CD4-positive, alpha-beta memory T cell (primary cell): ENCODE results near the gene FAM241A. TPM values are rescaled to one million over a fixed set of nuclear protein-coding genes. Genes with fewer than 3 reads are reported as not detected.
"Not testable (repeated sequence)": the region's sequence is repeated elsewhere in the genome, so short reads cannot be mapped to it uniquely, and the experiment has no call there.

Experiments used
- CTCF ChIA-PET: fragments of 350-600 bp; sonication (Branson Sonifier 250); formaldehyde crosslinking; loops from one replicate; lab custom pipeline; 2021; ENCODE audit warnings: inconsistent platforms; ENCODE audit not compliant: partially characterized antibody; lab: Charles Lee
- POLR2A ChIA-PET: fragments of 350-600 bp; sonication (Branson Sonifier 250); formaldehyde crosslinking; loops from one replicate; lab custom pipeline; 2021; ENCODE audit not compliant: partially characterized antibody; lab: Charles Lee
- DNase-seq, 5 donors: peaks; one replicate each; pipeline versions ENCODE4 v3.0.0 to v3.0.0-alpha.2; 2020 to 2022; ENCODE audit warnings: mixed read lengths in 1 of 5
- H3K27ac ChIP-seq: one replicate; pipeline ENCODE4 v1.7.0; 2013; ENCODE audit warnings: low read depth, low read length
- H3K27me3 ChIP-seq: 2 replicates; pipeline ENCODE4 v1.7.0; 2013; ENCODE audit warnings: mild to moderate bottlenecking, low read length, moderate library complexity; ENCODE audit not compliant: insufficient read depth
- H3K36me3 ChIP-seq: 2 replicates; pipeline ENCODE4 v1.7.0; 2013; ENCODE audit warnings: mild to moderate bottlenecking, low read length, moderate library complexity; ENCODE audit not compliant: insufficient read depth
- H3K4me1 ChIP-seq: 2 replicates; pipeline ENCODE4 v1.7.0; 2013; ENCODE audit warnings: mild to moderate bottlenecking, low read length, moderate library complexity; ENCODE audit not compliant: insufficient read depth
- H3K4me3 ChIP-seq, 2 donors: one replicate each; pipeline ENCODE4 v1.7.0; 2013; ENCODE audit warnings: low read length in 2 of 2, mild to moderate bottlenecking in 1 of 2
- H3K9me3 ChIP-seq, 2 donors: one replicate each; pipeline ENCODE4 v1.7.0; 2013; ENCODE audit warnings: low read length in 2 of 2, control low read depth in 1 of 2; ENCODE audit not compliant: control insufficient read depth in 1 of 2
- H3K27ac Mint-ChIP-seq, 7 donors: one replicate each; pipeline ENCODE4 v1.8.0; 2020 to 2021; ENCODE audit warnings: mixed read lengths in 7 of 7, mild to moderate bottlenecking in 6 of 7, inconsistent platforms in 3 of 7, moderate library complexity in 3 of 7
- H3K27me3 Mint-ChIP-seq, 2 donors: one replicate each; pipeline ENCODE4 v1.8.0; 2020 to 2021; ENCODE audit warnings: mixed read lengths in 2 of 2
- H3K36me3 Mint-ChIP-seq, 2 donors: one replicate each; pipeline ENCODE4 v1.8.0; 2020 to 2021; ENCODE audit warnings: mixed read lengths in 2 of 2, inconsistent platforms in 1 of 2, mild to moderate bottlenecking in 1 of 2
- H3K4me1 Mint-ChIP-seq, 4 donors: one replicate each; pipeline ENCODE4 v1.8.0; 2020 to 2021; ENCODE audit warnings: mixed read lengths in 4 of 4, mild to moderate bottlenecking in 1 of 4
- H3K4me3 Mint-ChIP-seq, 8 donors: one replicate each; pipeline ENCODE4 v1.8.0; 2020 to 2021; ENCODE audit warnings: mixed read lengths in 8 of 8, mild to moderate bottlenecking in 7 of 8, moderate library complexity in 6 of 8, inconsistent platforms in 3 of 8
- H3K9me3 Mint-ChIP-seq, 8 donors: one replicate each; pipeline ENCODE4 v1.8.0; 2020 to 2021; ENCODE audit warnings: mixed read lengths in 8 of 8, mild to moderate bottlenecking in 5 of 8, inconsistent platforms in 3 of 8, moderate library complexity in 1 of 8
- intact Hi-C: fragments of 100-400 bp; cut with micrococcal nuclease; formaldehyde crosslinking; loops from one replicate; pipeline ENCODE4 v1.15.1; 2023
- polyA plus RNA-seq, 2 donors: library from polyadenylated mRNA; unstranded; fragments of 300-500 nt; fragmentation: Illumina TruSeq; gene quantifications; one replicate each; pipeline ENCODE4 v1.2.3, GENCODE V29; 2021
- total RNA-seq, 2 experiments: library from RNA; stranded (reverse); gene quantifications; one replicate each; pipeline ENCODE4 v1.2.3, GENCODE V29; 2021

Gene FAM241A
- total and polyA plus RNA-seq, 4 experiments from 2014 or later: 2.7 to 4.7 (median 3.4) TPM

DNA sequence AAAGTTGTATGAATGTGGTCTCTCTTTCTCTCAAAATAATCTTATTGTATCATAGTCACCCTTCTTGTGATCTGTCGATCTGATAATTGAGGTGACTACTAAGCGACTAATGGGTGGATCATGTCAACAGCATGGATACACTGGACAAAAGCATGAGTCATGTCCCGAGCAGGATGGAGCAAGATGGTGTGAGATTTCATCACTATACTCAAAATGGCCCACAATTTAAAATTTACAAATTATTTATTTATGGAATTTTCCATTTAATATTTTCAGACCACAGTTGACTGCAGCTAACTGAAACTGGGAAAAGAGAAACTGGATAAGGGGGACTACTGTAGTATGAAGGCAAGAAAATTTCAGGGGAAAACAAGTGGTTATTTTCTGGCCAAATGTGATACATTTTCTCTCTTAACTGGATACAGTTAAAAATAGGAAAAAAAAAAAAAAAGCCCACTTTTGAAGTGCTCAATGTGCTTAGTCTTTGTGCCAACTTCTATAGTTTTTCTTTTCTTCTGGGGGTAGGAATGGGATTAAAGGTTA lies 25.3 kb downstream of the FAM241A start:
- no peaks in the 10 kb centered on the region for H3K36me3 ChIP-seq
- no peaks in the 10 kb centered on the region for H3K9me3 Mint-ChIP-seq
- peaks cover 3 to 6% of the 10 kb centered on the region in 2 donors for H3K36me3 Mint-ChIP-seq
- no peak overlapping the region for H3K27ac ChIP-seq
- peak in 1 of 5 donors; percentile 40 for DNase-seq
- H3K4me1 Mint-ChIP-seq: peaks cover 17 to 46% (median 31%) of the 10 kb centered on the region in 4 donors
- no peak overlapping the region for H3K4me3 ChIP-seq
- ChIA-PET CTCF (no interaction called here), POLR2A (no interaction called here)
- H3K27ac Mint-ChIP-seq: peak overlapping the region in 1 of 7 donors; percentile 48
- H3K27me3 Mint-ChIP-seq: no peaks in the 10 kb centered on the region
- intact Hi-C loops: no loop called here
- peak overlapping the region in 4 of 8 donors; percentile 9 to 55 (median 34) for H3K4me3 Mint-ChIP-seq
- H3K4me1 ChIP-seq: peaks cover 48% of the 10 kb centered on the region
- no peaks in the 10 kb centered on the region for H3K9me3 ChIP-seq
- H3K27me3 ChIP-seq: no peaks in the 10 kb centered on the region

DNA sequence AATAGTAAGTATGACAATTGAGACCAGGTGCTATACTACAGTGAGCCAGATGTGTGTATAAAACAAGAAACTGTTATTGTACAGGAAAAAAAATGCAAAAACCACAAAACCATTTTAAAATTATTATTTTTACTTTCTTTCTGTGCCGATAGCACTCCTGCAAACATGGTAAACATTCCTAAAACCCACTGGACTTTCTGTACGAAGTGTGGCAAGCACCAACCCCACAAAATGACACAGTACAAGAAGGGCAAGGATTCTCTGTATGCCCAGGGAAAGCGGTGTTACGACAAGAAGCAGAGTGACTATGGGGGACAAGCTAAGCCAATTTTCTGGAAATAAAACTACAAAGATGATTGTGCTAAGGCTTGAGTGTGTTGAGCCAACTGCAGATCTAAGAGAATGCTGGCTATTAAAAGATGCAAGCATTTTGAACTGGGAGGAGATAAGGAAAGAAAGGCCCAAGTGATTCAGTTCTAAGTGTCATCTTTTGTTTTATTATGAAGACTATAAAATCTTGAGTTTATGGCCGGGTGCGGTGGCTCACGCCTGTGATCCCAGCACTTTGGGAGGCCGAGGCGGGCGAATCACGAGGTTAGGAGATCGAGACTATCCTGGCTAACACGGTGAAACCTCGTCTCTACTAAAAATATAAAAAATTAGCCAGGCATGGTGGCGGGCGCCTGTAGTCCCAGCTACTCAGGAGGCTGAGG lies 26.0 kb downstream of the FAM241A start:
- POLR2A ChIA-PET: interaction anchor here (0.6 kb wide), 1 partner anchor 15 kb away, joined by 3 read pairs; no protein-coding TSS in a partner anchor
- Mint-ChIP-seq H3K4me1 (peaks cover 16 to 44% (median 30%) of the 10 kb centered on the region in 4 donors), H3K27ac (peak overlapping the region in 3 of 7 donors; percentile 11 to 24 (median 12)), H3K4me3 (peak overlapping the region in 7 of 8 donors; percentile 11 to 68 (median 55))
- H3K27me3 Mint-ChIP-seq, H3K4me3 ChIP-seq, intact Hi-C loops, CTCF ChIA-PET, H3K9me3 ChIP-seq, H3K27me3 ChIP-seq, DNase-seq, H3K27ac ChIP-seq, H3K36me3 ChIP-seq, H3K36me3 Mint-ChIP-seq, H3K9me3 Mint-ChIP-seq: not testable (repeated sequence)
- H3K4me1 ChIP-seq: peaks cover 53% of the 10 kb centered on the region

DNA sequence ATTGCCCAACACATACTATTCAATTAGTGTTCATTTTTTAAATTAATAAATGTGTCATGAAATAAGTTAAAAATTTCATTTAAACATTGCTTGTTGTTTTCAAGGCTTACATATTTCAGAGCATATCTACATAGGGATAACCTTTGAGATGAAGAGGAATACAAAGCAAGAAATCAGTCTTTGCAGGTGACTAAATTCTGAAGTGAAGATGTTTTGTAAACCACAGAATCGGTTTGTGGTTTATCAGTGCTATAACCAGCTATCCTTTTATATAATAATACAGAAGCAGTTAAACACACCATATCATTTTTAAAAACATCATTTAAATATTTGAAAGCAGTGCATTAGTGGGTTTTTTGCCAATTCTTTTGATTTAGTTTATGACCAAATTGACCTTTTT lies 26.9 kb downstream of the FAM241A start:
- Histone ChIP-seq H3K27ac (no peak overlapping the region), H3K4me3 (no peak overlapping the region), H3K36me3 (no peaks in the 10 kb centered on the region), H3K27me3 (no peaks in the 10 kb centered on the region), H3K9me3 (no peaks in the 10 kb centered on the region), H3K4me1 (peaks cover 59% of the 10 kb centered on the region)
- ChIA-PET POLR2A (no interaction called here), CTCF (no interaction called here)
- peak overlapping the region in 1 of 7 donors; percentile 24 for H3K27ac Mint-ChIP-seq
- H3K4me3 Mint-ChIP-seq: peak overlapping the region in 2 of 8 donors; percentile 36 to 38
- H3K4me1 Mint-ChIP-seq: peaks cover 17 to 45% (median 32%) of the 10 kb centered on the region in 4 donors
- DNase-seq: no peak
- no peaks in the 10 kb centered on the region for H3K27me3 Mint-ChIP-seq
- H3K9me3 Mint-ChIP-seq: no peaks in the 10 kb centered on the region
- H3K36me3 Mint-ChIP-seq: peaks cover 3 to 6% of the 10 kb centered on the region in 2 donors
- intact Hi-C loops: no loop called here

DNA sequence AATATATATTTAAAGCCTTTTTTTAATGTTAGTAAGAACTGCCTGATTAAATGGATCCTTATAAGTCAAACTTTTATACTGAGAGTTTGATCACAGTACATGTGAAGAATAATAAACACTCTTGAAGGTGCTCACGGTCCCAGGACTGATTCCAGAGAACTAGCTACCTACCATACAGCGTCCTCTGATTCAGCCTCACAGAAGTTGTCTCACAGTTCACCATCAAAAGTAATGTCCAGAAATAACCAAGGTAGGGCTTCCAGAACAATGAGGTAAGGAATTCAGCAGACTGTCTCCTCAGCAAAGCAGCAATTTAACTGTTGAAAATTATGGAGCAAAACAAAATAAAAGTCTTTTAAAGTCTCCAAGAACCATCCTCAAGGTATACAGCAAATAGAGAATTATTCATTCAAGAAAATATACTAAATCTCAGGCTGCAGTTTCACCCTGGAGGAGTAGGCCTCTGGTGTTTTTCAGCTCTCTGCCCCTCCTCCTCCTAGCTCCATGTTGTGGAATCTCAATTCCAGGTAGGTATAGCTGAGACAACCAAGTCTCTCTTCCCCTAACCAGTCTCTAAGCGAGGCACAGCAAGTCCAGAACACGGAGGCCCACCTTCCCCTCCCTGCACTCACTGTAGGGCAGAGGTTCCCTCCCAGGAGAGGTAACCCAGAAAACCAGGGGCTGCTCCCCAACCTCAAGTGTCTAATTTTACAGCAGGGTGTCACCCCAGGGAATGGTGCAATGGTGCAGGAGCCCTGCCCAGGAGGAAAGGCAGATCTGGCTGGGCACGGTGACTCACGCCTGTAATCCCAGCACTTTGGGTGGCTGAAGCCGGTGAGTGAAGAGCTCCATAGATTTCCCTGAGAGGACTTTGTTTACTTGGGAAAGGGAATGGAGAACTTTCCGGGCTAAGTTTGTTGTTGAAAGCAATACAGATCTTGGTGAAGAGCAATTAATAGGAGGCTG lies 28.6 kb downstream of the FAM241A start:
- peaks cover 47% of the 10 kb centered on the region for H3K4me1 ChIP-seq
- no peak overlapping the region for H3K4me3 ChIP-seq
- peaks cover 0 to 3% (median 0%) of the 10 kb centered on the region in 8 donors for H3K9me3 Mint-ChIP-seq
- no peaks in the 10 kb centered on the region for H3K36me3 ChIP-seq
- H3K4me3 Mint-ChIP-seq: no peak overlapping the region
- ChIA-PET POLR2A (interaction anchor here (1.7 kb wide), 1 partner anchor 28 kb away, joined by 7 read pairs; the partner anchor contains the start of gene FAM241A), CTCF (no interaction called here)
- intact Hi-C loops: no loop called here
- H3K27me3 ChIP-seq: no peaks in the 10 kb centered on the region
- H3K4me1 Mint-ChIP-seq: peaks cover 15 to 38% (median 27%) of the 10 kb centered on the region in 4 donors
- no peaks in the 10 kb centered on the region for H3K9me3 ChIP-seq
- peaks cover 8 to 9% of the 10 kb centered on the region in 2 donors for H3K36me3 Mint-ChIP-seq
- no peak for DNase-seq
- H3K27ac ChIP-seq: no peak overlapping the region
- no peaks in the 10 kb centered on the region for H3K27me3 Mint-ChIP-seq
- H3K27ac Mint-ChIP-seq: peak overlapping the region in 1 of 7 donors; percentile 43

DNA sequence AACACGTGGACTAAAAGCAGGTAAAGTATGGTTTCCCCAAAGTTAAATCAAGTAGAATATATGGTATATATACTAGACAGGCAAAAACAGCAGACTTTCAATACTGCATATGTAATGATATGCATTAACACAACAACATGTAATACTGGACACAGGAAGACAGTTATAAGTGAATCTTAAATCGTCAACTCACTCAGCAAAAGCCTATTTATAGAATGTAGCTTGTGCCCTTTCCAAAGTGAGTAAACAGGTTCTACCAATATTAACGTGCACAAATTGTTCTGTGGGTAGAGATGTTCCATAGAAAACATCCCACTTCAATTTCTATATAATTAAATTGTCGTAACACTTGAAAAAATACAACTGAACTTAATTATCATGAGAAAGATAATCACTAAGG lies 30.6 kb downstream of the FAM241A start:
- ChIA-PET POLR2A (interaction anchor here (1.1 kb wide), 1 partner anchor 1461 kb away, joined by 3 read pairs; no protein-coding TSS in a partner anchor), CTCF (no interaction called here)
- peak overlapping the region in 1 of 7 donors; percentile 22 for H3K27ac Mint-ChIP-seq
- H3K27me3 Mint-ChIP-seq: no peaks in the 10 kb centered on the region
- H3K4me1 Mint-ChIP-seq: peaks cover 14 to 27% (median 20%) of the 10 kb centered on the region in 4 donors
- H3K4me3 ChIP-seq: no peak overlapping the region
- no peaks in the 10 kb centered on the region for H3K27me3 ChIP-seq
- no peak overlapping the region for H3K27ac ChIP-seq
- H3K4me1 ChIP-seq: peaks cover 38% of the 10 kb centered on the region
- no peaks in the 10 kb centered on the region for H3K9me3 ChIP-seq
- peaks cover 0 to 3% (median 0%) of the 10 kb centered on the region in 8 donors for H3K9me3 Mint-ChIP-seq
- H3K36me3 ChIP-seq: no peaks in the 10 kb centered on the region
- intact Hi-C loops: no loop called here
- H3K36me3 Mint-ChIP-seq: peaks cover 8 to 9% of the 10 kb centered on the region in 2 donors
- DNase-seq: no peak
- no peak overlapping the region for H3K4me3 Mint-ChIP-seq

DNA sequence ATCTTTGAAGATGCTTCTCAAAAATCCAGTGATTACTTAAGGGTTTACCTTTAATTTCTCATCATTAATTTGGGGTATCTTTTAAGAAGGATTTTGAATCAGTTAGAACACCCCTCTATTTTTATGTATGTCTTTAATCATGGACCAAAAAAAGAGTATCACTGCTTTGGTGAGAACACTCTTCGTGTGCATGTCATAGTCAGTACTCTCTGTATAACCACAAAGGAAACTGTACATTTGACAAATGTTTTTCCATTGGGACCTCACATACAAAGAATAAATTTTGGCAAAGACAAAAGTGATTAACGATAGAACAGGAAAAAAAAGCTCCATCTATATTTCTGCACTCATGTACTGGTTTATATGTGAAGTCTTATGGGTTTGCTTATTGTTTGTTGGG lies 31.3 kb downstream of the FAM241A start:
- no peak overlapping the region for H3K27ac ChIP-seq
- H3K4me1 ChIP-seq: peaks cover 36% of the 10 kb centered on the region
- POLR2A ChIA-PET: no interaction called here
- no peak overlapping the region for H3K4me3 ChIP-seq
- intact Hi-C loops: no loop called here
- no peaks in the 10 kb centered on the region for H3K9me3 ChIP-seq
- Mint-ChIP-seq H3K36me3 (peaks cover 8 to 9% of the 10 kb centered on the region in 2 donors), H3K9me3 (peaks cover 0 to 3% (median 0%) of the 10 kb centered on the region in 8 donors), H3K27ac (peak overlapping the region in 2 of 7 donors; percentile 0 to 7), H3K27me3 (no peaks in the 10 kb centered on the region), H3K4me1 (peaks cover 13 to 30% (median 20%) of the 10 kb centered on the region in 4 donors), H3K4me3 (peak overlapping the region in 3 of 8 donors; percentile 1 to 26 (median 9))
- H3K27me3 ChIP-seq: no peaks in the 10 kb centered on the region
- no peaks in the 10 kb centered on the region for H3K36me3 ChIP-seq
- no peak for DNase-seq
- CTCF ChIA-PET: interaction anchor here (1.2 kb wide), 1 partner anchor 145 kb away, joined by 3 read pairs; no protein-coding TSS in a partner anchor
